GM15510 (cell line): ENCODE data around the gene SLAMF9.

Source experiments
- POLR2A ChIP-seq: IDR thresholded peaks from 3 replicates; pipeline ENCODE4 v1.6.1; 2011; ENCODE audit warnings: borderline replicate concordance; ENCODE audit not compliant: insufficient read length; ENCODE audit errors: extremely low read depth

The SLAMF9 gene

DNA sequence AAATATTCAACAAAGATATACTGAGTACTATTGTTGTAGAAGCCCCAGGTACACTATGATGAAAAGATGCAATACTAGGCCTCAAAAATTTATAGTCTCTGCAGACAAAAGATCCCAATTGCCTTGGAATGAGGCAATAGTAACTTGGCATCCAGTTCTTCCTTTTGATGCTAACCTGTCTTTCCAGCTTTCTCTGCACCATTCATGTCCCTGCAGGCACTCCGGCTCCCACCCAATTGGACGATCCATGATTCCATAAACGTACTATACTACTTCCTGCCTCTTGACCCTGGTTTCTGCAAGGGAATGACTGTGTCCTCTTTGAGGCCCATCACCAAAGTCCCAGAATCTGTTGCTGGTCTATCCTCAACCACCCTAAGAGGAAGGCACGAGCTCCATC lies 20.7 kb downstream of the SLAMF9 start:
- no peak for TF ChIP-seq POLR2A

- TF ChIP-seq POLR2A = no peak
Measured at GRCh38 chr1:159932296-159933285, 21.4 kb downstream of the SLAMF9 start.

GRCh38 chr1:159931795-159932173 lies 22.3 kb downstream of the SLAMF9 start:
- no peak for TF ChIP-seq POLR2A

DNA sequence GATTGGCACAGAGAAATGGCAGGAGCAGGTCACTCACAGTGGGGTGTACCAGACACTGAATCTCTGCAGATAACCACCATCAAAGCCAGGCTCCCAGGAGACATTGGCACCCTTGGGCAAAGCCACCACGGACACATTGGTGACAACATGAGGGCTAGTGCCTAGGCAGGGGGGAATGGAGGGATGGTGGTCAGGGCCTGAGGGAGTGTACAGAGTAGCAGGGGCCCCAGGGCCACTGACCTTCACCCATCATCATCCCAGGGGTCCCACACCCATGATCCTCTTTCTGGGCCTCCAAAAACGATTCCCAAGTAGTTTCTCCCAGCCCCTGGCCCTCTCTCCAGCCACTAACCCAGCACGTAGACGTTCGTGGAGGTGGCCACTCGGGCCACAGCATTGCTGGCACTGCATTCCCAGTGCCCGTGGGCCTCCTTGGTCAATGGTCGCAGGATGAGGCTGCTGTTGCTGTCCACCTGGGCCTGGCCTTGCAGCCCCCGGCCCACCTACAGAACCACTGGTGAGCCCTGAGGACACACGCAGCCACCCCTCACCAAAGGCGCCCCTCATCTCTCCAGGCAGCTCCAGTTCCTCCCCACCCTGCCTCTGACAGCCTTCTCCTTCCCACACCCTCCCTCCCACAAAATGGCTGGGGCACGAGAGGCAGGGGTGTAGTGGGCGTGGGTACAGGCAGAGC lies 22.8 kb downstream of the SLAMF9 start:
- TF ChIP-seq POLR2A = no peak

- no peak for TF ChIP-seq POLR2A
Measured at GRCh38 chr1:159930634-159931033, 23.4 kb downstream of the SLAMF9 start.

DNA sequence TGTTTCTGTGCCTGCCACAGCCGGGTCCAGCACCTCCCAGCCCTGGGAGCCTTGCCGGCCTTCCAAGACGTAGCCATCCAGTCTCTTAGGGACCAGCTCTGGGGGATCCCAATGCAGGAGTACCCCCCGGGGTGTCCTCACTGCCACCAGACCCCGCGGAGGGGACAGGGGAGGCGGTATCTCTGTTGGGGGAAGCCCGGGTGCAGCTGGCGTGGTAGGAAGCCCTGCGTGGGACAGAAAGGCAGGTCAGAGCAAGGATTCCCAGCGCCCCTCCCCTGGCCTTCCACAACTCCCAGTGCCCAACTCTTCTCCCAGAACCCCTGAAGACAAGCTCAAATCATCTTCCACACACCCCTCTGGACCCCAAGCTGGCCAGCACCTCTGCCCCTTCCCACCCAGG lies 23.8 kb downstream of the SLAMF9 start:
- TF ChIP-seq POLR2A = no peak

- no peak for TF ChIP-seq POLR2A
Measured at GRCh38 chr1:159929155-159930051, 24.6 kb downstream of the SLAMF9 start.

DNA sequence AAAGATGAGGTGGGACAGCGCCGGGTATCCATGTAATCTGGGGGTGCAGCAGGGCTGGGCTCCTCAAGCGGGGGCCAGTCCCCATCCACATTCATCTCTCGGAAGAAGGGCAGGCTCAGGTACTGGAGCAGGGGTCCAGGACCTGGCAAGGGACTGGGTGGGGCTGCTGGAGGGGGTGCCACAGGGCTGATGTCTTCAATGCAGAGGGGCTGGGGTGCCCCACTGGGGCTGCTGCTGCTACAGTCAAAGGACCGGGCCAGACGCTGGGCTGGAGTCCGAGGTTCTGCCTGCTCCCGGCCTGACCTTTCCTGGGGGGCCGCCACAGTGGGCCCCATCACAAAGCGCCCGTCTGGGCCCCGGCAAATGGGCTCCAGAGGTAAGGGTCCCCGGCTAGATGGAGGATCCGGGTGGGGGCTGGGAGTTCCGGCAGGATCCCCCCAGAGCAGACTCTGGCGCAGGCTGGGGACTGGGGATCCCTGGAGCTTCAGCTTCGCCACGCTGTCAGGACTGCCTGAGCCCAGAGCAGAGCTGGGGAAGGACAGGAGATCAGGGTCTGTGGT lies 25.5 kb downstream of the SLAMF9 start:
- TF ChIP-seq POLR2A = no peak

- TF ChIP-seq POLR2A = no peak
Measured at GRCh38 chr1:159927849-159928431, 26.1 kb downstream of the SLAMF9 start.

DNA sequence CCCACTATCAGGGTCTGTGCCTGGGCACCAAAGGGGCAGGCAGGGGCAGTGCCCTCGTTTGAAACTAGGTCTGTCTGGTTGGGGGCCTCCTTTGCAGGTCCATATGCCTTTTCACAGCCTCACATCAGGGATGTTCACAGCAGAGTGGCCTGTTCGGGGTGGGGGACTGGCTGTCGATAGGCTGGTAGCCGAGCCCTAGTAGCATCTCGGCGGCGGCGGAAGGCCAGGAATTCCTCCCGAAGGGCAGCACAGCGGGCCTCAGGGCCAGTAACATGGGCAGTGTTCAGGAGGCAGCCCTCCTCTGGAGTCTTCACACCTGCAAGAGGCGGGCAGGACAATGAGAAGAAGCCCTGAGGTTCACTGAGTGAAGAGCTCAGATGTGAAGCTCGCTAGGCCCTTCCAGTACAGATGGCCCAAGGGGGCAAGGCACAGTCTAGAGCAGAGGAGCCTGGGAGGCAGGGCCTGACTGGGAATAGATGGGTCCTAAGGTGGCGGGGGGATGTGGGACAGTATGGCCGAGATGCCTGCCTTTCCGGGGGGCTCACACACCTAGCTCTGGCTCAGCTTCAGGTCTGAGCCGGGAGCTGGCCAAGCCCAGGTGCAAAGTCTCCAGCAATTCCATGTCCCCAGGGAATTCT lies 26.7 kb downstream of the SLAMF9 start:
- no peak for TF ChIP-seq POLR2A

GRCh38 chr1:159925719-159926078 lies 28.3 kb downstream of the SLAMF9 start:
- no peak for TF ChIP-seq POLR2A

GRCh38 chr1:159924791-159925718 lies 29.0 kb downstream of the SLAMF9 start, which contains the start of gene TAGLN2:
TSS of gene TAGLN2 (minus strand) at chr1:159925507. CDS start at chr1:159920509, 4,998 bp downstream.
- TF ChIP-seq POLR2A = peak; percentile 98
